Gastroesophageal sphincter (tissue), 3 donors: Measurements from ENCODE around the gene INAFM2.

Experiments used
- CTCF ChIP-seq, 4 experiments: fragments of 200-600 bp in 2 of 4; fragments of 450-650 bp in 2 of 4; sonication (generic) in 1 of 4; IDR thresholded peaks; one replicate each; pipeline ENCODE4 v1.5.1; 2017 to 2019; ENCODE audit warnings: antibody characterized with exemption in 4 of 4, mild to moderate bottlenecking in 2 of 4, moderate library complexity in 2 of 4
- EP300 ChIP-seq: sonication (generic); formaldehyde crosslinking; IDR thresholded peaks from one replicate; pipeline ENCODE4 v1.6.1; 2017; ENCODE audit warnings: antibody characterized with exemption, mild to moderate bottlenecking
- POLR2A ChIP-seq, 2 donors: fragments of 450-650 bp; IDR thresholded peaks; one replicate each; pipeline ENCODE4 v1.6.1; 2017; ENCODE audit warnings: antibody characterized with exemption in 2 of 2, mild to moderate bottlenecking in 2 of 2, moderate library complexity in 1 of 2

- TF ChIP-seq CTCF (IDR thresholded peaks at IDR 0.05), result no peak
- no peak for TF ChIP-seq EP300
- TF ChIP-seq POLR2A (IDR thresholded peaks at IDR 0.05), result no peak
These were observed 45.4 kb downstream of the INAFM2 start for GRCh38 chr15:40368719-40369473.
